Astrocyte (in vitro differentiated cells and primary cell): ENCODE results near the gene CCDC174.

Source experiments
- EZH2 ChIP-seq: IDR thresholded peaks from 2 replicates; pipeline ENCODE4 v1.6.1; 2012; ENCODE audit warnings: mild to moderate bottlenecking, low read length, inconsistent platforms; ENCODE audit not compliant: insufficient read depth
- TF ChIP-seq, protein P1 (sequence below): IDR thresholded peaks from 2 replicates; pipeline ENCODE4 v1.5.1; 2011; ENCODE audit warnings: low read depth, mild to moderate bottlenecking, inconsistent platforms, low read length, moderate library complexity; ENCODE audit not compliant: insufficient read depth

DNA sequence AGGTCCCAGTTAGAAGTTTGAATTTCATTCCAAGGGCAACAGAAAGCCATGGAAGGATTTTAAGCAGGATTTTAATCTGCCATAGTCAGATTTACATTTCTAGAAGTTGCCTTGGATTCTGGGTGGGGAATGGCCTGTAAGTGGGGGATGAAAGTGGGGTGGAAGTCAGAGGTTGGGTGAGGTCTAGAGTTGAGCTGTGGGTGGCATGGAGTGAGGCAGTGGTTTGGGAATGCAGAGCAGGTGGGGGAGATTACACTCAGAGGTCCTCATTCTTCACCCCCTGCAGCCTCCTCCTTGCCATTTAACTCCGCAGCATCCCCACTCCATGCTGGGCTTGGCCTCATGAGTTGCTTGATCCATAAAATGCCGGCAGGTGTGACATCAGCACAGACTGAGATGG, 32.0 kb upstream of the CCDC174 start:
- TF ChIP-seq, protein P1, sequence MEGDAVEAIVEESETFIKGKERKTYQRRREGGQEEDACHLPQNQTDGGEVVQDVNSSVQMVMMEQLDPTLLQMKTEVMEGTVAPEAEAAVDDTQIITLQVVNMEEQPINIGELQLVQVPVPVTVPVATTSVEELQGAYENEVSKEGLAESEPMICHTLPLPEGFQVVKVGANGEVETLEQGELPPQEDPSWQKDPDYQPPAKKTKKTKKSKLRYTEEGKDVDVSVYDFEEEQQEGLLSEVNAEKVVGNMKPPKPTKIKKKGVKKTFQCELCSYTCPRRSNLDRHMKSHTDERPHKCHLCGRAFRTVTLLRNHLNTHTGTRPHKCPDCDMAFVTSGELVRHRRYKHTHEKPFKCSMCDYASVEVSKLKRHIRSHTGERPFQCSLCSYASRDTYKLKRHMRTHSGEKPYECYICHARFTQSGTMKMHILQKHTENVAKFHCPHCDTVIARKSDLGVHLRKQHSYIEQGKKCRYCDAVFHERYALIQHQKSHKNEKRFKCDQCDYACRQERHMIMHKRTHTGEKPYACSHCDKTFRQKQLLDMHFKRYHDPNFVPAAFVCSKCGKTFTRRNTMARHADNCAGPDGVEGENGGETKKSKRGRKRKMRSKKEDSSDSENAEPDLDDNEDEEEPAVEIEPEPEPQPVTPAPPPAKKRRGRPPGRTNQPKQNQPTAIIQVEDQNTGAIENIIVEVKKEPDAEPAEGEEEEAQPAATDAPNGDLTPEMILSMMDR: no peak
- no peak for TF ChIP-seq EZH2
